Progenitor cell of endocrine pancreas (in vitro differentiated cells): Measurements from ENCODE around the gene POU5F1. TPM values are rescaled to one million over a fixed set of nuclear protein-coding genes. Genes with fewer than 3 reads are reported as not detected.

Source experiments
- DNase-seq: peaks from one replicate; pipeline ENCODE4 v3.0.0; 2021; ENCODE audit warnings: low spot score; ENCODE audit not compliant: unreplicated experiment
- H3K27ac Mint-ChIP-seq: 2 replicates; pipeline ENCODE4 v1.8.0; 2021; ENCODE audit warnings: mild to moderate bottlenecking, moderate library complexity, mixed read lengths
- H3K27me3 Mint-ChIP-seq: 2 replicates; pipeline ENCODE4 v1.8.0; 2021; ENCODE audit warnings: mixed read lengths
- H3K36me3 Mint-ChIP-seq: 2 replicates; pipeline ENCODE4 v1.8.0; 2022; ENCODE audit warnings: mixed read lengths; ENCODE audit not compliant: insufficient read depth
- H3K4me1 Mint-ChIP-seq: 2 replicates; pipeline ENCODE4 v1.8.0; 2021; ENCODE audit warnings: low read depth, mixed read lengths
- H3K4me3 Mint-ChIP-seq: 2 replicates; pipeline ENCODE4 v1.8.0; 2021; ENCODE audit warnings: low read depth, mild to moderate bottlenecking, moderate library complexity, mixed read lengths
- H3K9me3 Mint-ChIP-seq: 2 replicates; pipeline ENCODE4 v1.8.0; 2021; ENCODE audit warnings: low read depth, mixed read lengths
- total RNA-seq: library from RNA; stranded (reverse); gene quantifications from 2 replicates; pipeline ENCODE4 v1.2.1, GENCODE V29; 2021
- TF ChIP-seq, protein P1 (sequence below): fragments of 200-600 bp; sonication (generic); IDR thresholded peaks from one replicate; pipeline ENCODE4 v1.5.0; 2021; ENCODE audit warnings: antibody characterized with exemption, mild to moderate bottlenecking; ENCODE audit not compliant: unreplicated experiment

Gene POU5F1
- total RNA-seq, 1 donor from 2014 or later = 1.6 TPM

GRCh38 chr6:31130751-31131150 is 39.7 kb downstream of the POU5F1 start:
- TF ChIP-seq, protein P1, sequence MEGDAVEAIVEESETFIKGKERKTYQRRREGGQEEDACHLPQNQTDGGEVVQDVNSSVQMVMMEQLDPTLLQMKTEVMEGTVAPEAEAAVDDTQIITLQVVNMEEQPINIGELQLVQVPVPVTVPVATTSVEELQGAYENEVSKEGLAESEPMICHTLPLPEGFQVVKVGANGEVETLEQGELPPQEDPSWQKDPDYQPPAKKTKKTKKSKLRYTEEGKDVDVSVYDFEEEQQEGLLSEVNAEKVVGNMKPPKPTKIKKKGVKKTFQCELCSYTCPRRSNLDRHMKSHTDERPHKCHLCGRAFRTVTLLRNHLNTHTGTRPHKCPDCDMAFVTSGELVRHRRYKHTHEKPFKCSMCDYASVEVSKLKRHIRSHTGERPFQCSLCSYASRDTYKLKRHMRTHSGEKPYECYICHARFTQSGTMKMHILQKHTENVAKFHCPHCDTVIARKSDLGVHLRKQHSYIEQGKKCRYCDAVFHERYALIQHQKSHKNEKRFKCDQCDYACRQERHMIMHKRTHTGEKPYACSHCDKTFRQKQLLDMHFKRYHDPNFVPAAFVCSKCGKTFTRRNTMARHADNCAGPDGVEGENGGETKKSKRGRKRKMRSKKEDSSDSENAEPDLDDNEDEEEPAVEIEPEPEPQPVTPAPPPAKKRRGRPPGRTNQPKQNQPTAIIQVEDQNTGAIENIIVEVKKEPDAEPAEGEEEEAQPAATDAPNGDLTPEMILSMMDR = no peak
- H3K4me1 Mint-ChIP-seq = peaks cover 9% of the 10 kb centered on the region
- DNase-seq = no peak
- H3K9me3 Mint-ChIP-seq = no peaks in the 10 kb centered on the region
- no peak overlapping the region for H3K27ac Mint-ChIP-seq
- H3K4me3 Mint-ChIP-seq = no peak overlapping the region
- H3K27me3 Mint-ChIP-seq = peaks cover 21% of the 10 kb centered on the region
- no peaks in the 10 kb centered on the region for H3K36me3 Mint-ChIP-seq

GRCh38 chr6:31129130-31129529 is 41.4 kb downstream of the POU5F1 start:
- TF ChIP-seq, protein P1 = no peak

DNA sequence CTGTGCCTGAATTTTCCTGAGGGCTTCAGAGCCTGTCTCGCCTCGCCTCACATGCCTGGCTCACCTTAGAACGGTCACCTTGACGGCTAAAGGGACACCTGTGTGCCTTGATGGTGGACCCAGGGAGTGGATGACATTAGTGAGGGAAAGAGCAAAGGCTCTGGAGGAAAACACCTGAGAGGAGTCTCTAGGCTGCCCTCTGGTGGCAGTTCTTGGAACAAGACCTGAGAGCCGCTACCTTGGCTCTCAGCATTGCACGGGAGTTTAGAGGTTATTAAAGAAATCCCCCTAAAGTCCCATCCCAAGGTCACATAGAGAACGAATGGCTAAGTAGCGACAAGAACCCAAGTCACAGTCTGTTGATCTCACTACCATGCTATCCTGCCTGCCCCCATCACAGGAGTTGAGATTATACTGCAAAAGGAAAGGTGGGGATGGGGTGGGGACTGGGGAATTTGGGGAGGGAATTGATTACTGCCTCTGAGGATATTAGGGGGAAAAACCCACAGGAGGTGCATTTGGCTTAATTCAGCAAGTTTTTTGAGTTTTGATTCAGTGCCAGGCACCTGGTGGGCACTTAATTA is 42.3 kb downstream of the POU5F1 start:
- Mint-ChIP-seq H3K4me1 (peaks cover 9% of the 10 kb centered on the region), H3K27ac (no peak overlapping the region), H3K9me3 (no peaks in the 10 kb centered on the region), H3K36me3 (no peaks in the 10 kb centered on the region), H3K27me3 (peaks cover 31% of the 10 kb centered on the region), H3K4me3 (no peak overlapping the region)
- peak; percentile 70 for DNase-seq
- TF ChIP-seq, protein P1 = peak; percentile 88

More at GRCh38 chr6:31129130-31129529, 41.4 kb downstream of the POU5F1 start:
- no peaks in the 10 kb centered on the region for H3K36me3 Mint-ChIP-seq
- peaks cover 9% of the 10 kb centered on the region for H3K4me1 Mint-ChIP-seq
- no peak for DNase-seq
- peaks cover 25% of the 10 kb centered on the region for H3K27me3 Mint-ChIP-seq
- H3K27ac Mint-ChIP-seq = no peak overlapping the region
- no peaks in the 10 kb centered on the region for H3K9me3 Mint-ChIP-seq
- no peak overlapping the region for H3K4me3 Mint-ChIP-seq

DNA sequence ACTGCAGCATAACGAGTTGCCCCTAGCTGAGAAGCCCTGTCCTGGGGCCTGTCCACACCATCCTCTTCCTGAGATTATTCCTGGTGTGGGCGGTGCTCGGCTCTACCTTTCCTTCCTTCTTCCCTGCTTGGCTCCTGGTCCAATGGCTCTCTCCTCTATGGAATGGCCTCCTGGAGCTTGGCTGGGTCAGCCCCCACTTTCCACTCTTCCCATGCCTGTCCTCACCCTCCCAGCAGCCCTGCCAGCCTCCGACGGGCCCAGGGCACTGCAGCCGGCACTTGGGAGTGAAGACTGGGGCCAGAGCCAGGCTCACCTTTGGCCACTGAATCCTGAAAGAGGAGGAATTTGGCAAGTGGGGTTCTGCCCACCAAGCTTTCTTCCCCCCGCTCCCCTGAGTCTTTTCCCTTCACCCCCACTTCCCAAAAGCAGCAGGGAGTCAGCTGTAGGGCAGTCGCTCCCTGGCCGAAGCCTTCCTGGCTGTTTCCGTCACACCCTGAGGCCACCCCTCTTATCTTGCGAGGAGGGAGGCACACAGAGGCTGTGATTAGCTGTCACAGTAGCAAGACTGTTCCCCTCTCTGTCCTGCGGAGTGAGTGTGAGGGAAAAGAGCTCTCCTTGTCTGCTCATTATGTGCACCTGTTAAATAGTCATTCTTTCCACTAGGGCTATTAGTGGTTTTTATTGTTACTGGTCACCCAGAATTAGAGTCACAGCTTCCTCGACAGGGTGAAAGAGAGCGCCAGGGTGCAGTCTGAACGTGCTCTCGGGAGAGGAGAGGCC is 43.9 kb downstream of the POU5F1 start:
- no peaks in the 10 kb centered on the region for H3K36me3 Mint-ChIP-seq
- H3K4me1 Mint-ChIP-seq = peaks cover 9% of the 10 kb centered on the region
- H3K27me3 Mint-ChIP-seq = peaks cover 31% of the 10 kb centered on the region
- DNase-seq = no peak
- TF ChIP-seq, protein P1 = no peak
- no peak overlapping the region for H3K27ac Mint-ChIP-seq
- no peaks in the 10 kb centered on the region for H3K9me3 Mint-ChIP-seq
- H3K4me3 Mint-ChIP-seq = no peak overlapping the region

GRCh38 chr6:31125586-31126363 is 44.7 kb downstream of the POU5F1 start:
- H3K4me3 Mint-ChIP-seq = no peak overlapping the region
- no peaks in the 10 kb centered on the region for H3K9me3 Mint-ChIP-seq
- H3K27ac Mint-ChIP-seq = no peak overlapping the region
- TF ChIP-seq, protein P1 = no peak
- H3K4me1 Mint-ChIP-seq = peaks cover 9% of the 10 kb centered on the region
- no peaks in the 10 kb centered on the region for H3K36me3 Mint-ChIP-seq
- peaks cover 31% of the 10 kb centered on the region for H3K27me3 Mint-ChIP-seq
- DNase-seq = no peak
